Gastrocnemius medialis (tissue), 4 donors: ENCODE results near the gene RBFOX1.

ENCODE experiments used
- POLR2A ChIP-seq, 2 donors: fragments of 450-650 bp; IDR thresholded peaks; one replicate each; pipeline ENCODE4 v1.6.1; 2017; ENCODE audit warnings: antibody characterized with exemption in 2 of 2, mild to moderate bottlenecking in 2 of 2, moderate library complexity in 2 of 2
- TF ChIP-seq, protein P1 (sequence below), 5 experiments: fragments of 450-650 bp in 3 of 5; fragments of 200-600 bp in 2 of 5; sonication (generic) in 2 of 5; IDR thresholded peaks in 4 of 5; conservative IDR thresholded peaks in 1 of 5; 1 replicate in 4 of 5; 2 replicates in 1 of 5; pipeline ENCODE4 v1.5.1; 2016 to 2019; ENCODE audit warnings: antibody characterized with exemption in 5 of 5, mild to moderate bottlenecking in 3 of 5, moderate library complexity in 3 of 5

- TF ChIP-seq, protein P1, sequence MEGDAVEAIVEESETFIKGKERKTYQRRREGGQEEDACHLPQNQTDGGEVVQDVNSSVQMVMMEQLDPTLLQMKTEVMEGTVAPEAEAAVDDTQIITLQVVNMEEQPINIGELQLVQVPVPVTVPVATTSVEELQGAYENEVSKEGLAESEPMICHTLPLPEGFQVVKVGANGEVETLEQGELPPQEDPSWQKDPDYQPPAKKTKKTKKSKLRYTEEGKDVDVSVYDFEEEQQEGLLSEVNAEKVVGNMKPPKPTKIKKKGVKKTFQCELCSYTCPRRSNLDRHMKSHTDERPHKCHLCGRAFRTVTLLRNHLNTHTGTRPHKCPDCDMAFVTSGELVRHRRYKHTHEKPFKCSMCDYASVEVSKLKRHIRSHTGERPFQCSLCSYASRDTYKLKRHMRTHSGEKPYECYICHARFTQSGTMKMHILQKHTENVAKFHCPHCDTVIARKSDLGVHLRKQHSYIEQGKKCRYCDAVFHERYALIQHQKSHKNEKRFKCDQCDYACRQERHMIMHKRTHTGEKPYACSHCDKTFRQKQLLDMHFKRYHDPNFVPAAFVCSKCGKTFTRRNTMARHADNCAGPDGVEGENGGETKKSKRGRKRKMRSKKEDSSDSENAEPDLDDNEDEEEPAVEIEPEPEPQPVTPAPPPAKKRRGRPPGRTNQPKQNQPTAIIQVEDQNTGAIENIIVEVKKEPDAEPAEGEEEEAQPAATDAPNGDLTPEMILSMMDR (IDR thresholded peaks at IDR 0.05 in 4 of 5, conservative IDR thresholded peaks at IDR 0.05 in 1 of 5) = no peak
- TF ChIP-seq POLR2A (IDR thresholded peaks at IDR 0.05) = no peak
Measured at GRCh38 chr16:7419441-7419840, 86.8 kb downstream of the RBFOX1 start.
